NCI-H2227 (cell line): ENCODE results near the gene BDKRB1.

Source experiments
- DNase-seq: peaks from one replicate; lab custom pipeline; 2025; ENCODE audit not compliant: unreplicated experiment; lab: John Stamatoyannopoulos, UW

The BDKRB1 gene

DNA sequence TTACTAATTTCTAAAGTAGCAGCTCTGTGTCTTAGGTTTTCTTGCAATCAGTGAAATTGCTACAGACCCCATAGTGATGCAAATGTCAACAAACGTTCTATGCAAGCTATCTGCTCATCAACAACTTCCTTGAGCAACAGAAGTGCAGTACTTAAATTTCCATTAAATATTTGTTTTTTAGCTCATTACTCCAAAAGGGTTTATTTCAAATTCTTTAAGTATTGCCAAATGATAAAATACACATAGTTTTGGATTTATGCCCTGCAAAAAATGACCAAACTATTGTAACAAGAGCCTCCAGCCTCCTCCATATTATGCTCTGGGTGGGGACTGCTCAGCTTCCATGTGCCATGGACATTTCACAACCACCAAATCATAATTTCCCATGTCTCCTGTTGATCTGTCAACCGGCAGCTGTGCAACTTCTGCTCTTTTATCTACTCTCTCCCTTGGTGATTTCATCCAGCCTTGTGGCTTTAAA, 4.4 kb downstream of the BDKRB1 start:
- no peak for DNase-seq

DNA sequence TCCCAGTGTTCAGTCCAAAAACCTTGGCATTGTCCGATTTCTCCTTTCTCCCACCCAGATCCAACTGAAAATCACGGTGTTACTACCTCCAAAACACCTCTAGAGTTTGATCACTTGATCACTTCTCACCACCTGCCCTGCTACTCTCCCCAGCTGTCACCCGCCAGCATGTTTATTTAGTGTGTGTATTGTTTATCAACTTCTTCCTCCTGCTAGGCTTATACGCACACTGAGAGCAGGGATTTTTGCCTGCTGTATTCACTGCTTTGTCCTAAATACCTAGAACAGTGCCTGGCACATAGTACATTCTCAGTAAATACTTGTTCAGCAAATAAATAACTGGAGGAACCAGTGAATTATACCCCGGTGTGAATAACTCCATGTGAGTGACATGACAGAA, 5.0 kb downstream of the BDKRB1 start:
- DNase-seq = no peak

DNA sequence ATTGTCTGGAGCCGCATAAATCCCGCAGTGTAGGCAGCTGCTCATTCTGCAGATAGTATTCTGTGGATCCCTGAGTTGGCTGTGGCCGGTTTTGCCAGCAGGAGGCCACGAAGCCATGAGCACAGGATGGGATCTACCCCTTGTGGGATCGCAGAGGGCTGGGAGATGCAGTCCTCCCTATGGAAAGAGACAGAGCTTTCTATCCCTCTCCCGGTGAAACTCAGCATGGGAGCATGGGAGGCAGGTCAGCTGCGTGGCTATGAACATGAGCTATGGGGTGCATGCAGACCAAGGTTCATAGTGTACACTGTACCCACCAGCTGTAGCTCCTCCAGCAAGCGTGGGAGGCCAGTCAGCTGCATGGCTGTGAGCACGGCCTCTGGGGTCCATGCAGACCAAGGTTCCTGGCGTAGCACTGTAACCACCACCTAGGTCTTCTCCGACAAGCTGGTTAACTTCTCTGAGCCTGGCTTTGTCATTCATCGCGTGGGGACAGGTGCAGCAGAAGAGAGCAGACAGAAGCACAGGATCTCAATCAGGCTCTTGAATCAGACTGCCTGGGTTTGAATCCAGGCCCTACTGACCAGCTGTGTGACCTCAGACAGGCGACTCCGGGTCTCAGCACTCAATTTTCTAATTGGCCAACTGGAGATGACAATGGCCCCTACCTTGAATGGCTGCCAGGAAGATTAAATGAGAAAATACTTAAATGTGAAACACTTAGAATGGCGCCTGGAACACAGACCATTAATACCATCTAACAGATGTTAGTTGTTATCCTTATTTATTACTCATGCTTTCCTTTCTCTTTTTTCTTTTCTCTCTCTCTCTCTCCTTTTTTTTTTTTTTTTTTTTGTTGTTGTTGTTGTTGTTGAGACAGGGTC, 6.0 kb downstream of the BDKRB1 start:
- no peak for DNase-seq

DNA sequence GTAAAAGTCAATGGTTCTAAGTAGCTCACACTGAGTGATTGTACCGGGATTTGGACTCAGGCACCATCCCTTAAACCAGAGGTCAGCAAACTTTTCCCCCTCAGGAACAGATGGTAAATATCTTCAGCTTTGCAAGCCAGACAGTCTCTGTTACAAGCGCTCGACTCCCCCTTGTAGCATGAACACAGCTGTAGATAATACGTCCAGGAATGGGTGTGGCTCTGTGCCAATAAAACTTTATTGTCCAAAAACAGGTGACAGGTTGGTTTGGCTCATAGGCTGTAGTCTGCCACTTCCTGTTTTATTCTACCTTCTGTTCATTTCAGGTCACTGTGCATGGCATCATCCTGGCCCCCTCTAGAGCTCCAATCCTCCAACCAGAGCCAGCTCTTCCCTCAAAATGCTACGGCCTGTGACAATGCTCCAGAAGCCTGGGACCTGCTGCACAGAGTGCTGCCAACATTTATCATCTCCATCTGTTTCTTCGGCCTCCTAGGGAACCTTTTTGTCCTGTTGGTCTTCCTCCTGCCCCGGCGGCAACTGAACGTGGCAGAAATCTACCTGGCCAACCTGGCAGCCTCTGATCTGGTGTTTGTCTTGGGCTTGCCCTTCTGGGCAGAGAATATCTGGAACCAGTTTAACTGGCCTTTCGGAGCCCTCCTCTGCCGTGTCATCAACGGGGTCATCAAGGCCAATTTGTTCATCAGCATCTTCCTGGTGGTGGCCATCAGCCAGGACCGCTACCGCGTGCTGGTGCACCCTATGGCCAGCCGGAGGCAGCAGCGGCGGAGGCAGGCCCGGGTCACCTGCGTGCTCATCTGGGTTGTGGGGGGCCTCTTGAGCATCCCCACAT, 7.6 kb downstream of the BDKRB1 start:
- DNase-seq = no peak

DNA sequence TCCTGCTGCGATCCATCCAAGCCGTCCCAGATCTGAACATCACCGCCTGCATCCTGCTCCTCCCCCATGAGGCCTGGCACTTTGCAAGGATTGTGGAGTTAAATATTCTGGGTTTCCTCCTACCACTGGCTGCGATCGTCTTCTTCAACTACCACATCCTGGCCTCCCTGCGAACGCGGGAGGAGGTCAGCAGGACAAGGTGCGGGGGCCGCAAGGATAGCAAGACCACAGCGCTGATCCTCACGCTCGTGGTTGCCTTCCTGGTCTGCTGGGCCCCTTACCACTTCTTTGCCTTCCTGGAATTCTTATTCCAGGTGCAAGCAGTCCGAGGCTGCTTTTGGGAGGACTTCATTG, 8.2 kb downstream of the BDKRB1 start:
- no peak for DNase-seq

DNA sequence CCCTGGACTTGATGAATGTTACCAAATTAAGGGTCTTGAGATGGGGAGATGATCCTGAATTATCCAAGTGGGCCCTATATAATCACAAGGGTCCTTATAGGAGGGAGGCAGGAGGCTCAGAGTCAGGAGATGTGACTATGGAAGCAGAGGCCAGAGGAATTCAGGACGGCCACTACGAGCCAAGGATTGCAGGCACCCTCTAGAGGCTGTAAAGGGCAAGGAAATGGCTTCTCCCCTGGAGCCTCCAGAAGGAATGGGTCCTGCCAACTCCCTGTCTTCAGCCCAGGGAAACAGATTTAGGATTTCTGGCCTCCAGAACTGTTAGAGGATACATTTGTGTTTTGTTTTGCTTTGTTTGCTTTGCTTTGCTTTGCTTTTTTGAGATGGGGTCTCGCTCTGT, 8.8 kb downstream of the BDKRB1 start:
- no peak for DNase-seq

DNA sequence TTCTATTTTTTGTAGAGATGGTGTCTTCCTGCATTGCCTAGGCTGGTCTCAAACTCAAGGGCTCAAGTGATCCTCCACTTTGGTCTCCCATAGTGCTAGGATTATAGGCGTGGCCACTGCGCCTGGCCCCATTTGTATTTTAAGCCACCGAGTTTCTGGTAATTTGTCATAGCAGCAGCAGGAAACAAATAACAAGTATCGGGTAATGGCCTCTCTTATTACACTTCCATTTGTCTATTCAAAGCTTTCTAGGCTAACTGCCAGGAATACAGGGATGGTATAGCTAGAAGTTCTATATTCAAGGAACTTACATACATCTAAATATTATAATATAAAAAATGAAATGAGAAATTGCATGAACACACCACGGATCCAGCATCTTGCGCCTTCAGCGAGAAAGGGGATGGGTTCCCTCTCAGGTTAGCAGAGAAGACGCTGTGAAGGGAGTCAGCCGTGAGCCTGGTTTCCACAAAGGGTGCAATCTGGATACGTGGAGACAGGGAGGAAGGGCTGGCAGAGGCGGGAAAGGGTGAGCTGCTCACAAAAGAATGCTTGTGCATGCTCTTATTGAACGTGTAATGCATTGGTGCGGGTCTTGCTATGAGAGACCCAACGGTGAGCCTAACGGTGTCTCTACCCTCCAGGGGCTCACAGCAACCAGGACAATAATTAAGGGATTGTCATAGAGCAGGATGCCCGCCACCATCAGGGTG, 9.5 kb downstream of the BDKRB1 start:
- no peak for DNase-seq

DNA sequence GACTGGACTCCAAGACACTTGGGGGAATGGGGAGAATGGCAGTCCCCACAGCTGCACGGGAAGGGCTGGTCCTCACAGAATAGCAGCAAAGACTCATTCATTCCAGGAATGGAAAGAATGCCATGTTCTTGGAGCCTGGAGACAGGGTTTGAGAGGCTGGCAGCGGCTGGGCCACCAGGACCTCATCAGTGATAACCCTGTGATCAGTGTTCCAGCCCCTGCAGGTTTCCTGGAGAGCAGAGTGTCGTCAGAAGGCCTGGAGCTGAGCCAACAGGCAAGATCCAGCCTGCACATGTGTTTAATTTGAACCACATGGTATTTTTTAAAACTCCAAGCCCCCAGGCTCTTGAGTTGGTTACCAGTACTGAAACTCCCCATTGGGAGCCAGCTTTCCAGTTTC, 11.3 kb downstream of the BDKRB1 start:
- DNase-seq = no peak

DNA sequence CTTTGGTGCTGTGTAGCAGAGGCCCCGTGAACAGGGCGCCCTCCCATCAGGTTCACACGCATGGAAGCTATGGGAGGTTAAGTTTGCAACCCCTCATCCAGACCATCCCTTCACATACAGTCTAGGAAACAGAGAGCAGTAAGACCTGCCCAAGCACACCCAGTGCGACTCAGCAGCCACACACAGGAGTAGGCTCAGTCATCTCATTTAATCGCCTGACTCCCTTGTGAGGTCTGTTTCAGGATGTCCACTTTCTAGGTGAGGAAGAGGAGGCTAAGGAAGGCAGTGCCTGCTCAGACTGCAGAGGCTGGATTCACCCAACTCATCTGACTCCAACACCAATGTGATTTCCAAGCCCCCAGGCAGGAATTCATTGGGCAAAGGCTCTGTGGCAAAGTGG, 11.9 kb downstream of the BDKRB1 start:
- no peak for DNase-seq

DNA sequence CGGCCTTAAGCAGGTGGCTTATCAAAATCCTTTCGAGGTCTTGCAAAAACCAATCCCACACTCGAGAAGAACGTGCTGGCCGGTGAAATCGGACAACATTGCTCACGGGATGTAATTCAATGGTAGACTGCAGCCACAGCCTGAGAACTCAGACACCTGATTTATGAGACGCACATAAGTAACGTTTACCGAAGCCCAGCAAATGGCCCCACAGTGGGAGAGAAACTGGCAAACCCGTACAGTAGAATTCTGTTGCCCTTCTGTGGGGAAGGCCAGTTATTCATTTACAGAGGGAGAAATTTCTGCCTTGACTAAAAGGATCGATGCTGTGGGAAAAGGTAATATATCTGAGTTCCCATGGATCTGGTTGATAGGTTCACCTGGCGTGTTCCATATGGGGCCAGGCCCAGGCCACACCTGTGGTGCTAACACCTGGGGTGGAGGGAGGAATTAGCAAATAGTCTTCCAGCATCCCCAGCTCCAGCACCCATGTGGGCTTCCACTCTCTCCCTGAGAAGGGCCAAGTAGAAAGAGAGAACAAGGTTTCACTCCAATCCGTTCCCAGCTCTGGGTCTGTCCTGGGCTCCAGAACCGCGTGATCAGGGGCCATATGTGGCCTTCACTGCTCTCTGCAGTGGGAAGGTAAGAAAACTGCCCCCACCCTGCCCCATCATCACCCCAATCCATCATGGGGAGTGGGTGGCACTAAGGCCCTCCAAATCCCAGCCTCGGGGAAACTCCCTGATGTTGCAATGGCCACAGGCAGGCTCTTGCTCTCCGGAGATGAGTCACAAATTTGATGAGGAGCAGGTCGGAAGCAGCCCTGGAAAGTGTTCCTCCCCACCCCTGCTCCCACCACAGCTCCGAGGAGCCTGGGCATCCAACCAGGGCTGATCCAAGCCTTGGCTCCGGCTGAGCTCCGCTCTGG, 12.7 kb downstream of the BDKRB1 start:
- DNase-seq = no peak

DNA sequence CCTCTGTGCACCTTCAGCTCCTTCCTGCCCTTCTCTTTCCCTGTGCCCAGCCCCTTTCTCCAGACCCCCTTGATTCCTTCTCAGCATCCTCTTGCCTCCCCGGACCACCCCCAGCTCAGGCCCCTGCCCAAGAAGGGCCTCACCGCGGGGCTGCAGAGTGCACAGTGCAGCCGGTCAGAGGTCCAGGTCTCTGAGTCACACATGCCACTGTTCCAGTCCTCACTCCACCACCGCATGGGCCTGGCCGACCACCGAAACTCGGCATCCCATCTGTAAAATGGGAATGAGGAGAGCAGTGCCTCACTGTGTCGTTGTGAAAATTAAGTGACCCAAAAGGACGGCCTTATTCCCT, 13.3 kb downstream of the BDKRB1 start:
- DNase-seq = no peak

DNA sequence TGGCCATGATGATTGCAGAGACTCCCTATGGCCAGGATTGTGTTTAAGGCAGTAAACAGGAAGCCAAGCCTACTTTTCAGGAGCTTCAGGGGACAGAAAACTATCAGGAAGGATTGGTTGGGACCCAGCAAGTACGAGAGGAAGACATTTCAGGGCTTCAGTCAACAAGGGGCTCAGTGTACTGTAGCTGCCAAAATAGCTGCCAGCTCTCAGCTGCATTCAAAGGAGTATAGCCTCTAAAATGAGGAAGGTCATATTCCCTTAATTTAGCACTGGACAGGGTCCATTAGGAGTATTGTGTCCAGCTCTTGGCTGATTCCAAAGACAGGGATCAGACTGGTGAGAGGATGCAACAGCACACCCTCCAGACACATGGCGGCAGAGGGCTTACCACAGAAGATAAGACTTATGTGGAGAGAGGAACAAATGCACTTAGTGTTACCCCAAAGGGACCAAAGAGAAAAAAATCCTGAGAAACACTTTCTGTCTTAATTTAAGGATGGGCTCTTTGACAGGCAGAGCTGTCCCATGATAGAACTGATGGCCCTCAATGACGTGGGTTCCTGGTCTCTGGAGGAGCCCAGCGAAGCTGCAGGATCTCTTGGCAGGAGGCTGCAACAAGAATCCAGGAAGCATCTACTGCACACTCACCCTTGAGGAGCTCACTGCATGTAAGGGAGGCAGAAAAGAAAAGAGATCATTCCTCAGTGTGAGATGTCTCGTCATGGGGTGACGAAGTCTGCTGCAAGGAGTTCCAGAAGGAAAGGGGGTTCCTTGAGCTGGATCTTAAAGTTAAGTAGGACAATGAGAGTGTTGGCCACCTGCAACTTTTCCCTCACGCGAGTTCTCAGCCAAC, 14.8 kb downstream of the BDKRB1 start:
- DNase-seq = no peak

DNA sequence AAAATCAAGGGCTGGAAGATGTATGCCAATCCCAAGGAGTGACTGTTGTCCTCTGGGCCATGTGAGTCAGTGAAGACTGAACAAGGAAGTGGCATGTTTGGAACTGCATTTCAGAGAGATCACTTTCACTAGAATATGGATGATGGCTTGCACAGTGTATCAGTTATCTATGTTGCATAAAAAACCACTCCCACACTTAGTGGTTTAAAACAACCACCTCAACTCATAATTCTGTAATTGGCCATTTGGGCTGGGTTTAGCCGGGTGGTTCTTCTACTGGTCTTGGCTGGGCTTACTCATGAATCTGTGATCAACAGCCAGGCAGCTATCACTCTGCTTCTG, 15.4 kb downstream of the BDKRB1 start:
- DNase-seq = no peak

DNA sequence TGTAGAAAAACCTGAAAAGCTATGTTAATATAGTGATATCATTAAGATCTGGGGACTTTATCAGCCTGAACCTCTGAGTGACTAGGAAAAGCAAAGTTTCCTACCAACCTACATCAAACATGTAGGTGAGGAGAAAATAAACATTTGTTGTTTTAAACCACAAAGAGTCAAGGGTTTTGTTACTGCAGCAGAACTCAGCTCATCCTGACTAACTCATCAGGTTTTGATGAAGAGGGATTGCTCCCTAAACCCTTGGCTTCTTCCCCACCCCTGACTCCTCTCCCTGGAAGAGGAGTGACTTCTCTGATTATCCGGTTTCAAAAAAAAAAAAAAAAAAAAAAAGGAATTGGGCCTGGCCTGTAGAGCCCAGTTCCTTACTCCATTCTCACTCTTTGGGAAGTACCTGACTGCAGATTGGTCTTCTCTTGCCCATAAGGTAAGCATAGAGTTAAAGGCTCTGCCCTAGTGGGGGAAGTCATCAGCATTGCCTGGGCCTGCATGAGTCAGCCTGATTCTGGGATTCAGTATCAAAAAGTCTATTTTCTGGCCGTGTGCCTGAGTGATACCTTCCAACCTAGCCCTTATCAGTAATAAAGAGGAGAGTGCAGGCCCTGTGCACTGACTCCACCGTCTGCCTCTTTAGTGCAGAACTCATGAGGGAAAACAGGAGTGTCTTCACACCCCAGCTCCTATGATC, 16.9 kb downstream of the BDKRB1 start:
- DNase-seq = no peak

DNA sequence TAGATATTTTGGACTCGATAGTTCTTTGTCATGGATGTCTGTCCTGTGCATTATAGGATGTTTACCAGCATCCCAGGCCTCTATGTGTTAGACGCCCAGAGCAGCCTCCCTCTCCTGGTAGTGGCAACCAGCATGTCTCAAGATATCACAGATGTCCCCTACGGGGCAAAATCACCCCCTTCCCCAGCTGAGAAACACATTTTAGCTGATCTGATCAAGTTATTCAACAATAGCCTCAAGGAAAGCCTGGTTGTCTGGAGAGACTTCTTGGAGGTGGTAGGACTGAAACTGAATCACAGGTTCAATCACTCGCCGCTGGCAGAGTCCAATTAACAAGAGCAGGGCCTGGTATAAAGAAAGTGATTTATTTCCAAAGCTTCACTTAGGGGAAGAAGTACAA, 17.6 kb downstream of the BDKRB1 start:
- no peak for DNase-seq

DNA sequence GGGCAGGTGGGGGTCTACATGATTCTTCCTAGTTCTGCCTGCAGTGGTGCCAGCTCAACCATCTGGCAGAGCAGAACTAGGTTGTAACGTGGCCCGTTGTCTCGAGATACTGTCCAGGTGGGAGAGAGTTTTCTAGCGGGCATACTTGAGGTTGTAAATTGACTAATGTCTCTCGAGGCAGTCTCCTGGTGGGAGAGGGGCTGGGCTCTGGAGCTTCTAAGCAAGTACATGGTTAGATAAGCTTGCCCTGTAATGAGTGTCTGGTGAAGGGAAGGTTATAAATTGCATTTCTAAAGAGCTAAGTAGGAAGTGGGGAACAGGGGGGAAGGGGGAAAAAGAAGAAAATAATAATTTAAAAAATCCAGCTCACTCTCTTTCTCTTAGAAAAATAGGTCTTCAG, 18.1 kb downstream of the BDKRB1 start:
- no peak for DNase-seq

DNA sequence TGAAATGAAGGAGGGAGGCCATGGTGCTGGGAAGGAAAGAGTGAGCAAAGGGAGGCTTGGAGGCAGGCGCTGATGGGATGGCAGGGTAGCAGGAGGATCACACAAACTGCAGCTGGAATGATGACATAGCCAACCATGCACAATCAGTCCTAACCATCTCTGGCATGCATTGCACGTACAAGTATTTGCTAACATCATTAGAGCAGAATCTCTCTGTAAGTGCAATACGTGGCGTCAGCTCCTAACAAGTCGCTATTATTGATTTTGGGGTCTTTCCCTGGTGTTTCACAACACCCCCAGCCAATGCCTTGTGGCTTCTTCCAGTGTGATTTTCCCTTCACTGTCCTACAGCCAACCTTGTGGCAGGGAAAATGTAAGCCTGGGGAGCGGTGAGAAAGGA, 18.5 kb downstream of the BDKRB1 start:
- DNase-seq = no peak

DNA sequence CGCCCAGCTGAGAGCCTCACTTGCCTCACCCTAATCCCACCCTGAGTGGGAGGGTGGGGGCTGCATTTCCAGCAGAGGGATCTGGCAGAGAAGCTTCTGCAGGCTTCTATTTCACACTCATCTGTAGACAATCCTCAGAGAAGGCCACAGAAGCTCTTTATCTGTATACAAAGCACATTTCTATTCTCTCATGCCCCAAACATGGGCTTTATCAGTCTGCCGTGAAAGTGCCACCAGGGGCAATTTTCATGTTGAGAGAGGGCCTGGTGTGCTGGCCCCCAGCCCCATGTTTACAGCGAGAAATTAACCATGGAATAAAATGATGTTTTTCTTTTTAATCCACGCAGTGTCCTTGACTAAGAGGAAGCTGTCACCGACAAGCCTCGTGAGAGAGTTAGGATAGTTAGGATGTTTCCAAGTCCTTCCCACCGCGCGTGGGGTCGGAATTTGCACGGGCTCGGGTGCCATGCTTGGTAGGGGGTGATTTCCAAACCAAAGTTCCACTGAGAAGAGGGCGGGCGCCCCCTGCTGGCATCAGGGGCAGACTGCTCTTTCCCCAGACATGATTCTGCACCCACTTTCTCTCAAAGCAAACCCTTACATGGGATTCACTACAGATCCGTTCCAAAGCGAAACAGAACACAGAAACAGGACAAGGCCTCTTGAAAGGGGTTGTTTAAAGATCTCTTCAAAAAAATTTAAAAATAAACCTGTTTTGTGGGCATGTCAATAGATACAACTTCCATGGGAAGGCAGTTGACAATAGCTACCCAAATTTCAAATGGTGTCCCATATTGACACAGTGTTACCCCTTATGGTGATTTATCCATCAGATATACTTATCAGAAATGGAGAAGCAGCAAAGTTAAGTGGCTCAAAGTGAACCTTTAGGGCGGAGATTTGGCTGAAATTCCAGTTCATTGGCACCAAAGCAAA, 19.4 kb downstream of the BDKRB1 start:
- peak; percentile 69 for DNase-seq
